ENCODE results near the gene FCHSD2. TPM values are rescaled to one million over a fixed set of nuclear protein-coding genes. Genes with fewer than 3 reads are reported as not detected.

Gene FCHSD2
- total RNA-seq, 1 donor from 2014 or later: 10.0 TPM

GRCh38 chr11:73176874-73177155 lies 34.7 kb upstream of the FCHSD2 start:
- FAIRE-seq (no peak), DNase-seq (ENCODE audit: low read depth) (peak; percentile 65)
- no peak overlapping the region for H3K4me3 ChIP-seq (ENCODE audit: low read depth, low read length)
- no peaks in the 10 kb centered on the region for H3K36me3 ChIP-seq (ENCODE audit: control insufficient read depth, insufficient read depth, low read length)
- TF ChIP-seq, protein P1, sequence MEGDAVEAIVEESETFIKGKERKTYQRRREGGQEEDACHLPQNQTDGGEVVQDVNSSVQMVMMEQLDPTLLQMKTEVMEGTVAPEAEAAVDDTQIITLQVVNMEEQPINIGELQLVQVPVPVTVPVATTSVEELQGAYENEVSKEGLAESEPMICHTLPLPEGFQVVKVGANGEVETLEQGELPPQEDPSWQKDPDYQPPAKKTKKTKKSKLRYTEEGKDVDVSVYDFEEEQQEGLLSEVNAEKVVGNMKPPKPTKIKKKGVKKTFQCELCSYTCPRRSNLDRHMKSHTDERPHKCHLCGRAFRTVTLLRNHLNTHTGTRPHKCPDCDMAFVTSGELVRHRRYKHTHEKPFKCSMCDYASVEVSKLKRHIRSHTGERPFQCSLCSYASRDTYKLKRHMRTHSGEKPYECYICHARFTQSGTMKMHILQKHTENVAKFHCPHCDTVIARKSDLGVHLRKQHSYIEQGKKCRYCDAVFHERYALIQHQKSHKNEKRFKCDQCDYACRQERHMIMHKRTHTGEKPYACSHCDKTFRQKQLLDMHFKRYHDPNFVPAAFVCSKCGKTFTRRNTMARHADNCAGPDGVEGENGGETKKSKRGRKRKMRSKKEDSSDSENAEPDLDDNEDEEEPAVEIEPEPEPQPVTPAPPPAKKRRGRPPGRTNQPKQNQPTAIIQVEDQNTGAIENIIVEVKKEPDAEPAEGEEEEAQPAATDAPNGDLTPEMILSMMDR (IDR thresholded peaks at IDR 0.05; ENCODE audit: insufficient read depth, low read length, severe bottlenecking): no peak
- H3K27me3 ChIP-seq (ENCODE audit: control insufficient read depth, insufficient read depth, low read length): no peaks in the 10 kb centered on the region

GRCh38 chr11:73176145-73176873 lies 34.2 kb upstream of the FCHSD2 start:
- no peak overlapping the region for H3K4me3 ChIP-seq (ENCODE audit: low read depth, low read length)
- TF ChIP-seq, protein P1 (IDR thresholded peaks at IDR 0.05; ENCODE audit: insufficient read depth, low read length, severe bottlenecking): no peak
- H3K27me3 ChIP-seq (ENCODE audit: control insufficient read depth, insufficient read depth, low read length): no peaks in the 10 kb centered on the region
- FAIRE-seq (no peak), DNase-seq (ENCODE audit: low read depth) (no peak)
- no peaks in the 10 kb centered on the region for H3K36me3 ChIP-seq (ENCODE audit: control insufficient read depth, insufficient read depth, low read length)

- DNase-seq (ENCODE audit: low read depth) (no peak), FAIRE-seq (no peak)
- H3K4me3 ChIP-seq (ENCODE audit: low read depth, low read length): no peak overlapping the region
- TF ChIP-seq, protein P1 (IDR thresholded peaks at IDR 0.05; ENCODE audit: insufficient read depth, low read length, severe bottlenecking): no peak
- no peaks in the 10 kb centered on the region for H3K27me3 ChIP-seq (ENCODE audit: control insufficient read depth, insufficient read depth, low read length)
- H3K36me3 ChIP-seq (ENCODE audit: control insufficient read depth, insufficient read depth, low read length): no peaks in the 10 kb centered on the region
These were observed 33.5 kb upstream of the FCHSD2 start for GRCh38 chr11:73175551-73176144.

DNA sequence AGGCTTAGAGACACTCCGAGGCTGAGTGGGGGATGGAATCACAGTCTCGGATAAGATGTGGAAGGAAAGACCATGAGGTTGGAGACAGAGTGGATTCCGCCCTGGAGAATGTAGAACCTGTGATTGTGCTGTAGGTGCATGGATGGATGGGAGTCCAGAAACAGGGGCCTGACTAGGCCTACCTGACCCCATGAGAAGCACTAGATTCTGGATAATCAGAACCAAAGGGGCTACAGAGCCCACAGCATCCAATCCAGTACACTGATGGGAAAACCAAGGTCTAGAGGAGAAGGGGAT lies 32.3 kb upstream of the FCHSD2 start:
- DNase-seq (ENCODE audit: low read depth): no peak
- no peaks in the 10 kb centered on the region for H3K27me3 ChIP-seq (ENCODE audit: control insufficient read depth, insufficient read depth, low read length)
- TF ChIP-seq, protein P1 (IDR thresholded peaks at IDR 0.05; ENCODE audit: insufficient read depth, low read length, severe bottlenecking): no peak
- H3K36me3 ChIP-seq (ENCODE audit: control insufficient read depth, insufficient read depth, low read length): no peaks in the 10 kb centered on the region
- H3K4me3 ChIP-seq (ENCODE audit: low read depth, low read length): no peak overlapping the region
- FAIRE-seq: no peak

- TF ChIP-seq, protein P1 (IDR thresholded peaks at IDR 0.05; ENCODE audit: insufficient read depth, low read length, severe bottlenecking): no peak
- DNase-seq (ENCODE audit: low read depth): no peak
- no peaks in the 10 kb centered on the region for H3K27me3 ChIP-seq (ENCODE audit: control insufficient read depth, insufficient read depth, low read length)
- H3K4me3 ChIP-seq (ENCODE audit: low read depth, low read length): no peak overlapping the region
- H3K36me3 ChIP-seq (ENCODE audit: control insufficient read depth, insufficient read depth, low read length): no peaks in the 10 kb centered on the region
- no peak for FAIRE-seq
These were observed 31.8 kb upstream of the FCHSD2 start for GRCh38 chr11:73173755-73174494.

Data from bronchial epithelial cell (primary cell).